Stimulated activated CD8-positive, alpha-beta memory T cell treated with anti-CD3 and anti-CD28 coated beads, Interleukin-7, amount 100 ng/mL, for 1 hour (primary cell): ENCODE results near the gene ZPLD1.

ENCODE experiments used
- DNase-seq, 2 donors: peaks; one replicate each; pipeline ENCODE4 v3.0.0-alpha.2; 2020; ENCODE audit warnings: low read depth in 2 of 2

The ZPLD1 gene

GRCh38 chr3:102434715-102435114 is at the start of gene ZPLD1:
TSS of gene ZPLD1 (plus strand) at chr3:102435015. CDS start at chr3:102438488, 3,473 bp downstream.
- DNase-seq = no peak

GRCh38 chr3:102390171-102390864 is 44.5 kb upstream of the ZPLD1 start:
- no peak for DNase-seq

GRCh38 chr3:102390916-102391315 is 43.9 kb upstream of the ZPLD1 start:
- no peak for DNase-seq

- no peak for DNase-seq
Measured at GRCh38 chr3:102391491-102391890, 43.3 kb upstream of the ZPLD1 start.

- DNase-seq = no peak
Measured at GRCh38 chr3:102394517-102394916, 40.3 kb upstream of the ZPLD1 start.

- DNase-seq = no peak
Measured at GRCh38 chr3:102398176-102398575, 36.6 kb upstream of the ZPLD1 start.

GRCh38 chr3:102398666-102399065 is 36.1 kb upstream of the ZPLD1 start:
- DNase-seq = no peak

GRCh38 chr3:102400142-102400541 is 34.7 kb upstream of the ZPLD1 start:
- DNase-seq = no peak

GRCh38 chr3:102400766-102401165 is 34.0 kb upstream of the ZPLD1 start:
- no peak for DNase-seq

- DNase-seq = no peak
Measured at GRCh38 chr3:102410616-102411015, 24.2 kb upstream of the ZPLD1 start.

GRCh38 chr3:102415553-102415952 is 19.3 kb upstream of the ZPLD1 start:
- DNase-seq = no peak

- no peak for DNase-seq
Measured at GRCh38 chr3:102419786-102420185, 15.0 kb upstream of the ZPLD1 start.

GRCh38 chr3:102441832-102442231 is 7.0 kb downstream of the ZPLD1 start:
- DNase-seq = no peak

GRCh38 chr3:102443021-102443420 is 8.2 kb downstream of the ZPLD1 start:
- DNase-seq = no peak

- no peak for DNase-seq
Measured at GRCh38 chr3:102444101-102444500, 9.3 kb downstream of the ZPLD1 start.

- no peak for DNase-seq
Measured at GRCh38 chr3:102447272-102447671, 12.5 kb downstream of the ZPLD1 start.

GRCh38 chr3:102449341-102449740 is 14.5 kb downstream of the ZPLD1 start:
- DNase-seq = no peak

- DNase-seq = no peak
Measured at GRCh38 chr3:102449930-102450329, 15.1 kb downstream of the ZPLD1 start.

GRCh38 chr3:102450976-102451375 is 16.2 kb downstream of the ZPLD1 start:
- no peak for DNase-seq

GRCh38 chr3:102451543-102451942 is 16.7 kb downstream of the ZPLD1 start:
- no peak for DNase-seq

- no peak for DNase-seq
Measured at GRCh38 chr3:102454181-102454580, 19.4 kb downstream of the ZPLD1 start.

- DNase-seq = no peak
Measured at GRCh38 chr3:102457644-102458043, 22.8 kb downstream of the ZPLD1 start.

GRCh38 chr3:102460579-102460978 is 25.8 kb downstream of the ZPLD1 start:
- DNase-seq = no peak

GRCh38 chr3:102464261-102464660 is 29.4 kb downstream of the ZPLD1 start:
- DNase-seq = no peak
